Fibroblast of skin of left biceps (primary cell): Measurements from ENCODE around the gene CMYA5.

Experiments used
- DNase-seq, 2 experiments: peaks; one replicate each; pipeline ENCODE4 v3.0.0-alpha.2; 2013; ENCODE audit warnings: low read depth in 2 of 2

CMYA5 gene

DNA sequence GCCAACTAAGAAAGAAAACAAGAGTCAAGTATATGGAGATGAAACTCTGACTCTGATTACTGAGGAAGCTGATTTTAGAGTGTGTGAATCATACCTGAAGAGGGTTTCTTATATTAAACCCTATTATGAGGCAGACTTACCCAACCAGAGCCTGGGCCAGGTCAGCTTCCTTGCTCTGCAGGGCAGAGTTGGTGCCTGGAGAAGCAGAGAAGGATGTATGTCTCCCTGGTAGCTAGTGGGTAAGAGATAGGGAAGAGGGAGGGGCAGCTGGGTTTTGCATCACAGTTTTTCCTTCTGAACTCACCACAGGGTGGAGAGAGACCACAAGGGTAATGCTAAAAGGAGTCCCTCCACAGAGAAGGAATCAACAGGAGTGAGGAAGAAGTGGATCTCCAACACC lies 104.1 kb downstream of the CMYA5 start:
- no peak for DNase-seq

GRCh38 chr5:79794347-79794746 lies 104.7 kb downstream of the CMYA5 start:
- no peak for DNase-seq

- no peak for DNase-seq
Measured at GRCh38 chr5:79795764-79796398, 106.2 kb downstream of the CMYA5 start.

DNA sequence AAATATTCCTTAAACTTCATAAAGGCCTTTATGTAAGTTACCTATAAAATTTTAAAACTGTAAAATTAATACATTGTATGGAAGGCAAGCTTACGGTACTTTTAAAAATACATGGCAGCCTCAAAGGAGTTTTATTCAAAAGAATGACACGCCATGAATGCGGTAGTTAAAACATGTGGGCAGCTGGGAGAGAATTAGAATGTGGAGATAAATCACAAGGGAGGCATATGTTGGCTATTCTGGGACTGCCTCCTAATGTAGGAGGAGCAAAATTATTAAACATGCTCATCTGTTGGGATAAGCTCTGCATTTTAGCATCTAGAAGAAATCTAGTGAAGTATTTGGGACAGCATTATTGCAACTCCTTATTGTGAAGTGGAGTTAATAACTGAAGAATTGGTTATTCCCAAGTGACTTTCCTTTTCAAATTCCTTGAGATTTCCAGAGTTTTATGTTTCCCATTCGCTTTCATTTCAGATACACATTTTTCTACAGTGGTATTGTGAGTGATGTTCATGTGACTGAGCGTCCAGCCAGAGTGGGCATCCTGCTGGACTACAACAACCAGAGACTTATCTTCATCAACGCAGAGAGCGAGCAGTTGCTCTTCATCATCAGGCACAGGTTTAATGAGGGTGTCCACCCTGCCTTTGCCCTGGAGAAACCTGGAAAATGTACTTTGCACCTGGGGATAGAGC lies 109.4 kb downstream of the CMYA5 start:
- DNase-seq: no peak

DNA sequence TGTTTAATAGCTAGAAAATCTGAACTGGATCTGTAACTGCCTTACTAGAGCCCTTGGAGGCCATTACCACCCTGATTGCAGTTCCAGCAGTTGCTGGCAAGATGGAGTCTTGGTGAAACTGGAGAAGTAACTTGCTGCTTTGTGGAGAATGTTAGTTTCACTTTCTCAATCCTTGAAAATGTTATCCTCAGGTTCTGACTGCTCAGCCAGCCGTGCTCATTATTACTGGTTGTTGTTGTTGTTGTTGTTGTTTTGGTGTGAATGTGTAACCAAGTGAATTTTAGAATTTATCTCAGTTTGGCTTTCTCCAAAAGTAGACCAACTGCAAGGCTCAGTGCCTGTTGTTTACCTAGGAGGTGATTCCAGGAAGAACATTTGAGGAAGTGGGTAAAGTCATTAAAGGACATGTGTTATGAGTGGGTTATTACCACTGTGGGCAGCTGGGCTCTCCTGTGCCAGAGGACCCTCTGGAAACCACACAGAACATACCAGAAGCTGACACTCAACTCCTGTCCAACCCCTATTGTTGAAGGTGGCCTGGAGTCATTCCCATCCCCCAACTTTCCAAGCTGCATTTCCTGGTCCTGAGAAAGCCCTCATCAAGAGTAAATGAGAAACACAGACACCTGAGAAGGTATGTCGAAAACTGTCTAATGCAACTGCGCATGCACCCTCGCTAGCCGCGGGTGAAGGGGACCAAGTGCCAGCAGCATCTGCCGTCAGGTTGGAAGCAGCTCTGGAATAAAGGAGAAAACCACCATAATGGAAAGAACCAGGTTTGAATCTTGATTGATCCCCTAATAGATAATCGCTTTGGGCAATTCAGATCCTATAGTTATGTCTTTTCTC lies 111.6 kb downstream of the CMYA5 start:
- DNase-seq: no peak

GRCh38 chr5:79802406-79802805 lies 112.8 kb downstream of the CMYA5 start:
- DNase-seq: no peak

GRCh38 chr5:79803007-79803406 lies 113.4 kb downstream of the CMYA5 start:
- no peak for DNase-seq

GRCh38 chr5:79806741-79807140 lies 117.1 kb downstream of the CMYA5 start:
- DNase-seq: no peak

DNA sequence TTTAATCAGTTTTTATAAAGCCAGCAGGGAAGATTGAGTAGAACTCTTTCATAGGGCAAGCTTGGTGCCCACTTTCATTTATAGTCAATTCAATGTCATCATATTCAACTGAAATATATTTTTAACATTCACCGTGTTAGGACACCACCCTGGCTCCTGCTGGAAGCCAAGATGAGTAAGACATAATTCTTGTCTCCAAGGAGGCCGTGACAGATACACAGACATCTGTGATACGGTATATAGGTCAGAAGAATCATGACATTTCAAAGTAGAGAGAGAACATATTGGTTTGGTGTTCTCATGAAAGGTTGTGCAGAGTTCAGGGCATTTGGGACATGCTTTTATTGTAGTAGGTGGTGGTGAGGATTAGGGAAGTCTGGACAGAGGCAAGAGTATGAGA lies 120.1 kb downstream of the CMYA5 start:
- DNase-seq: no peak

DNA sequence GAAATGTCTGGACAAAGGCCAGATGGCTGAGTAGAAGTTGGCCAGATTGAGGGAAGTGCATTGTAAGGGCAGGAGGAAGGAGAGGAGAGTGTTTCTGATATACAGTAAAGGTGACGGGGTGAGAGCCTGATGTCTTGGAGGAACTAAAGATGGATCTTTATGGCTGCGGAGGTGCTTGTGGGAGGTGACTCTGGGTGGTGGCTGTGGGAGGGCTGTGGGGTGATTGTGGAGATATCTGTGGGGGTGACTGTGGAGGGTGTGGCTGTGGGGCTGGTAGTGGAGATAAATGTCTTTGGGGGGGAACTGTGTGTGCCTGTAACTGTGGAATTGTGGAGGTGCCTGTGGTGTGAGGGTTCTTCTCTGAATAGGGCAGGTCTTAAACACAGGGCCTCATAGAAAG lies 121.4 kb downstream of the CMYA5 start:
- DNase-seq: no peak

DNA sequence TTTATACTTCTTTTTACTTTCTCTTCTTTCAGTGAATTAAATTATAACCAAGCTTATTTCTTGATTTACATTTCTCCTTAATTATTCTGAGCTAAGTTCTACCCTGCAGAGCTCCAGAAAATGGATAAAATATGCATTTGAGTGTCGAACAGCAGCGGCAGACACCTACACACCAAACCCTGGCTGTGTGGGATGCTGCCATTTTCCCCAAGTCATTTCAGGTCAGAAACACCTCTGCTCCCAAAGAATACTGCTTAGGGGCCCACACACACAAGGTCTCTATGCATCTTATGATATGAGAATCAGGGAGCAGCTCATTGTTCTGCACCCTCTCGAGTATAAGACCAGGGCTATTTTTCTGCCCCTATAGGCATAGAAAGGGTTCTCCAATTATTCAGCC lies 122.3 kb downstream of the CMYA5 start:
- no peak for DNase-seq

DNA sequence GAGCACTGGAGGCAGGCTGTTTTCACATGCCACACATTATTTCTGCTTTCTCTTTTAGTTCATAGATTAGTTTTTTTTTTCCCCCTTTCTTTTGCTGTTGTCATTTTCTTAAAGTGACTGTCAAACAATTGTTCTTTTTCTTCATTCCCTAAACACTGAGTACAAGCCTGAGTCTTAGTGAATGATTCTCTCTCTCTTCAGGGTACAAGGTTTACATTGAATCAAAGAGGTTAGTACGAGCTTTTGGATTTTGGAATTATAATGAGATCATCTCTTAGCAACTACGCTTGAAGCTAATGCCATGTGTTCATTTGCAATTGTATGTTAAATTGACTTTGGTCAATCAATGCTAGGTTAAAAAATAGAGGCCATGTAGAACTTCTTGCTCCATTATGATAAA lies 125.1 kb downstream of the CMYA5 start:
- DNase-seq: no peak

GRCh38 chr5:79816014-79816413 lies 126.4 kb downstream of the CMYA5 start:
- DNase-seq: no peak

GRCh38 chr5:79820648-79821047 lies 131.0 kb downstream of the CMYA5 start:
- no peak for DNase-seq

DNA sequence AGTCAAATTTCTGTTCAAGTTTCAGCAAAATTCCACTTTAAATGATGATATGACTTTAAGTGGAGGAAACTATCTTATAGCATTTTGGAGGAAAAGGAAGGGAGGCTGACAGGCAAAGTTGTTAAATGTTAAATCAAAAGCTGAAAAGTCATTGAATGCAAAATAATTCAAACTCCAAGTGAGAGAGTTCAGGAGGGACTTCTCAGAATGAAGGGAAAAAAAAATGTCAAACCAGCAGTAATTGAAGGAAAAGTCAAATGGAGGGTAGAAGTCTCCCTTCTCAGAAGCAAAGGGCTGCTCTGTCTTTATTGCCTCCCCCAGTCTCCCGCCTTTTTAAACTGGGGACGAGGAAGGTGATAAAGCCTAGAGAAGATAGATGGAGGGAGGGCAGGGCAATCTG lies 134.8 kb downstream of the CMYA5 start:
- DNase-seq: no peak

DNA sequence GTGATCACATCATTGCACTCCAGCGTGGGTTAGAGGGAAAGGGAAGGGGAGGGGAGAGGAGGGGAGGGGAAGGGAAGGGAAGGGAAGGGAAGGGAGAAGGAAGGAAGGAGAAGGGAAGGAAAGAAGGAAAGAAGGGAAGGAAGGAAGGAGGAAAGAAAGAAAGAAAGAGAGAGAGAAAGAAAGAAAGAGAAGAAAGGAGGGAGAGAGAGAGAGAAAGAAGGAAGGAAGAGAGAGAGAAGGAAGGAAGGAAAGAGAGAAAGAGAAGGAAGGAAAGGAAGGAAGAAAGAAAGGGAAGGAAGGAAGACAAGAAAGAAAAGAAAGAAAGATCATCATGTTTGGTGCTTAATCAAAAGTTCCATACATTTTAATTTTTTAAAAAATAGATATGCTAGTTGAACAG lies 136.2 kb downstream of the CMYA5 start:
- DNase-seq: no peak

DNA sequence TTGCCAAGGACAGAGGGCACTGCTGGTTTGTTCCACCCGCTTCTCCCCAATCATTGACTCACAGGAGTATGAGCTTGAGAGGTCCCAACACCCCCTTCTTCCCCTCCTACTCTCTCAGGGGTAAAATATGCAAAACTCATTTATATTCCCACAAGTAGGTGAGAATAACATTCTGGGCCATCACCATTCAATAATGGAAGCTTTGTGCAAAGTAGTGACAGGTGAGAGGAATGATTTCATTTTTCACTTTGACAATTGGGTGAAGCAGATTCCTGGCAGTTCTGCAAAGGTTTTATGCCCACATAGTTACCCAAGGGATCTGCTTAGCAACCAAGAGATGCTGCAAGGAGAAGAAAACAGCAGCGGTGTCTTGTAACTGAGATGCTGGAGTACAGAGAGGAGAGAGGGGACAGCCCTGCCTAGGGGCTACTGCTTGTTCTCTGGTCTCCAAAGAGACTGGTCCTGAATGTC lies 137.6 kb downstream of the CMYA5 start:
- DNase-seq: no peak

GRCh38 chr5:79829260-79829659 lies 139.6 kb downstream of the CMYA5 start:
- DNase-seq: no peak

DNA sequence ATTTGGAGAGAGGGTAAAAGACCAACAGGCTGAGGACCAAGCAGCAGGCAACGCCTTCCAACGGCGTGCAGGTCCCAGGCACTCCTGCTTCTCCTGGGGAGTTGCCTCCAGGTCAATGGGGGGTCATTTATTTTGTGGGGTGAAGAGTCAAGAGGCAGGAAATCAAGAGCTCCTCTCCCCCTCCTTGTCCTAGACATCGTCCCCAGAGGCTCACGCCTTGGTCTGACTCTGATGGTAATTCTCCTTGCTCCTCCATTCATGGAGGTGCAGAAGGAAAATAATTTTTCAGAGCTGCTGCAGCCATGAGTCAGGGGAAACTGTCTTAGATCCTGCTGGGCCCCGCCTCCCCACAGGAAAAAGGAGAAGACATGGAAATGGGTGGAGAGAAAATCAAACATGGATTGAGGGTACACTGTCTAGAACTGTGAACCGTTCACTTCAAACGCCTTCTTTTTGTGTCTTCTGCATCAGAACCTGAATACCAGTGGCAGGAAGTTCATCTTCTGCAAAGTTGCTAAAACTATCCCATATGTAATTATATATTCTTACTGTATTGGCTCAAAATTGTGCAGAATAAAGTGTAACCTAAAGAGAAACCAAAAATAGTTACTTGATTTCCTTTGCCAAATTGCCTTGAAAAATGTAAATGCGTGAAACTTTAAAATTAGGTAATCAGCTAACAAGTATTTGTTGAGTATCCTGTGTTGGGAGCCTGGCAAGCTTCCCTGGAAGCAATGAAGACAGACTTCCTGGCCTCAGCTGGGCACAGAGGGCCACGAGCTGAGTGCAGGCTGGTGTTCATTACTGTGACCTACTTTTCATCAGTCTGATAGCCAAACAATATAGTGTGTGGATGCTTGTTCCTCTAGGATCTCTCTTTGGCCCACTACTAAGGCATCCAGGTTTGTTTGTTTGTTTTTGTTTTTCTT lies 142.0 kb downstream of the CMYA5 start:
- DNase-seq: no peak

GRCh38 chr5:79832911-79833310 lies 143.3 kb downstream of the CMYA5 start:
- DNase-seq: no peak

GRCh38 chr5:79834098-79834753 lies 144.6 kb downstream of the CMYA5 start:
- DNase-seq: no peak
